GM12878 (cell line): ENCODE data around the gene CDC37L1. TPM values are rescaled to one million over a fixed set of nuclear protein-coding genes. Genes with fewer than 3 reads are reported as not detected.
A peak's percentile ranks its signal among the peaks of the same experiment; 100 is the strongest.

ENCODE experiments used
- ATAC-seq: fragments of 200-7000 bp; cut with Tn5 transposase; 3 replicates; pipeline ENCODE4 v1.9.1; 2020; ENCODE audit warnings: mild to moderate bottlenecking, moderate library complexity
- BruUV-seq: library from RNA; stranded (reverse); fragments of 400-500 nt; replicated peaks from 2 replicates; lab custom pipeline; 2021; lab: Mats Ljungman, UMichigan
- CTCF ChIA-PET: fragments of 300-600 bp; sonication (Branson Sonifier 250); formaldehyde crosslinking; extraction: SDS; loops from one replicate; lab custom pipeline; 2021; ENCODE audit warnings: inconsistent platforms; lab: Yijun Ruan, JAX
- POLR2A ChIA-PET: fragments of 350-600 bp; formaldehyde crosslinking; extraction: SDS; loops from one replicate; lab custom pipeline; 2021; ENCODE audit warnings: inconsistent platforms; lab: Charles Lee
- RAD21 ChIA-PET: fragments of 300-600 bp; sonication (Branson Sonifier 250); formaldehyde crosslinking; loops from one replicate; lab custom pipeline; 2023; ENCODE audit warnings: antibody characterized with exemption; ENCODE audit not compliant: unreplicated experiment; lab: Charles Lee
- SMC1A ChIA-PET: fragments of 300-600 bp; sonication (Branson Sonifier 250); formaldehyde crosslinking; loops from one replicate; lab custom pipeline; 2023; ENCODE audit not compliant: unreplicated experiment, uncharacterized antibody; lab: Charles Lee
- DNase-seq: peaks from one replicate; pipeline ENCODE4 v3.0.0-alpha.2; 2011; ENCODE audit warnings: low read depth, low spot score
- FAIRE-seq: peaks from 3 replicates; lab custom pipeline; 2011; peaks lifted over from hg19 to GRCh38; lab: Jason Lieb, UNC
- H2AFZ ChIP-seq: 2 replicates; pipeline ENCODE4 v1.6.0; 2011; ENCODE audit warnings: low read depth, low read length, control low read depth; ENCODE audit not compliant: control insufficient read depth
- H3K27ac ChIP-seq: 2 replicates; pipeline ENCODE4 v1.5.1; 2011; ENCODE audit warnings: control low read depth; ENCODE audit not compliant: control insufficient read depth, insufficient read depth
- H3K27me3 ChIP-seq, 2 experiments: replicated peaks in 1 of 2; 2 replicates each; pipeline versions ENCODE4 v1.6.0 to v1.6.1; 2011; ENCODE audit warnings: low read length in 1 of 2; ENCODE audit not compliant: control insufficient read depth in 2 of 2, insufficient read depth in 2 of 2
- H3K36me3 ChIP-seq, 2 experiments: 2 replicates each; pipeline ENCODE4 v1.5.1; 2011; ENCODE audit warnings: low read length in 1 of 2; ENCODE audit not compliant: control insufficient read depth in 2 of 2, insufficient read depth in 2 of 2
- H3K4me1 ChIP-seq: 2 replicates; pipeline ENCODE4 v1.6.1; 2011; ENCODE audit warnings: mild to moderate bottlenecking, low read length, moderate library complexity, mixed read lengths; ENCODE audit not compliant: control insufficient read depth, insufficient read depth
- H3K4me2 ChIP-seq: 2 replicates; pipeline ENCODE4 v1.6.0; 2011; ENCODE audit warnings: control low read depth; ENCODE audit not compliant: control insufficient read depth, insufficient read depth
- H3K4me3 ChIP-seq: fragments of 200-600 bp; sonication (generic); 2 replicates; pipeline ENCODE4 v1.5.1; 2016
- H3K79me2 ChIP-seq: 2 replicates; pipeline ENCODE4 v1.6.0; 2011; ENCODE audit warnings: low read length; ENCODE audit not compliant: control insufficient read depth, insufficient read depth
- H3K9ac ChIP-seq: 2 replicates; pipeline ENCODE4 v1.8.0; 2011; ENCODE audit warnings: low read length, control low read depth, mixed read lengths; ENCODE audit not compliant: control insufficient read depth, insufficient read depth
- H3K9me3 ChIP-seq: replicated peaks from 3 replicates; pipeline ENCODE4 v1.5.1; 2011; ENCODE audit warnings: mild to moderate bottlenecking, low read length; ENCODE audit not compliant: control insufficient read depth, insufficient read depth
- H4K20me1 ChIP-seq: 2 replicates; pipeline ENCODE4 v1.6.0; 2011; ENCODE audit not compliant: control insufficient read depth, insufficient read depth
- CHD2 ChIP-seq: IDR thresholded peaks from 2 replicates; pipeline ENCODE4 v1.6.1; 2011; ENCODE audit warnings: low read depth, low read length, improper control_type of control experiment, borderline replicate concordance
- E2F4 ChIP-seq: IDR thresholded peaks from 2 replicates; pipeline ENCODE4 v1.6.1; 2012; ENCODE audit warnings: low read depth, low read length, improper control_type of control experiment
- E2F8 ChIP-seq: fragments of 450-650 bp; IDR thresholded peaks from 2 replicates; pipeline ENCODE4 v1.6.1; 2018; ENCODE audit warnings: mild to moderate bottlenecking, low read depth, moderate library complexity; ENCODE audit not compliant: partially characterized antibody
- MEF2B ChIP-seq: fragments of 450-650 bp; IDR thresholded peaks from 2 replicates; pipeline ENCODE4 v1.6.1; 2018; ENCODE audit warnings: mild to moderate bottlenecking, moderate library complexity; ENCODE audit not compliant: partially characterized antibody, poor library complexity, severe bottlenecking
- MLLT1 ChIP-seq: fragments of 450-650 bp; IDR thresholded peaks from 2 replicates; pipeline ENCODE4 v1.6.1; 2016; ENCODE audit warnings: mild to moderate bottlenecking
- NR2C2 ChIP-seq: IDR thresholded peaks from 2 replicates; pipeline ENCODE4 v1.6.1; 2011; ENCODE audit warnings: borderline replicate concordance, low read depth; ENCODE audit not compliant: control insufficient read depth, insufficient read length
- ZBED1 ChIP-seq: IDR thresholded peaks from 2 replicates; pipeline ENCODE4 v1.6.1; 2016; ENCODE audit warnings: borderline replicate concordance
- WGBS: methylation state at CpG from one replicate; pipeline ENCODE4 v1.1.6; 2016; ENCODE audit warnings: low lambda C conversion rate; ENCODE audit not compliant: insufficient replicate concordance, insufficient coverage; ENCODE audit errors: missing lambda C conversion rate; 5-methylcytosine and 5-hydroxymethylcytosine counted together
- in situ Hi-C: fragments of 300-500 bp; cut with MboI; formaldehyde crosslinking; loops from 9 replicates; pipeline ENCODE4 v1.14.3; 2018; ENCODE audit warnings: mixed read lengths
- intact Hi-C: fragments of 100-400 bp; cut with micrococcal nuclease; formaldehyde crosslinking; loops from one replicate; pipeline ENCODE4 v1.14.2; 2022; ENCODE audit not compliant: unreplicated experiment
- polyA plus RNA-seq, 11 experiments: library from polyadenylated mRNA; depleted of rRNA in 4 of 11; unstranded in 6 of 11; stranded (reverse) in 5 of 11; fragments of >200 nt; fragmentation: Nextera tagmentation in 4 of 11; fragmentation: Illumina TruSeq in 1 of 11; extraction: Ambion mirVana in 4 of 11; extraction: Trizol in 1 of 11; gene quantifications; 1 replicate in 1 of 11; 2 replicates in 10 of 11; pipeline versions ENCODE4 v1.2.1 to v1.2.3, GENCODE V29; 2011 to 2016; ENCODE audit warnings: inconsistent platforms in 2 of 11, missing spikeins in 2 of 11, low read depth in 1 of 11
- total RNA-seq, 4 experiments: library from RNA; depleted of rRNA in 3 of 4; stranded (reverse); fragments of >200 nt in 3 of 4; fragmentation: Illumina TruSeq in 1 of 4; extraction: Trizol in 1 of 4; gene quantifications; 2 replicates each; pipeline versions ENCODE4 v1.2.1 to v1.2.3, GENCODE V29; 2013 to 2021

Gene CDC37L1
- total and polyA plus RNA-seq, 10 of the 15 experiments (the other 5 are each of a cell fraction or from before 2014, with no cell fraction given): 2.2 to 16.6 (median 8.2) TPM

- peak; percentile 13 for ATAC-seq
- H3K36me3 ChIP-seq: no peaks in the 10 kb centered on the region; a peak in 1 of 4 replicates
- in situ Hi-C loops (no loop called here), intact Hi-C loops (no loop called here)
- ChIA-PET SMC1A (no interaction called here), CTCF (interaction anchor here (1.4 kb wide), 1 partner anchor 15 kb away, joined by 3 read pairs; no protein-coding TSS in a partner anchor), RAD21 (interaction anchor here (1.0 kb wide), 1 partner anchor 14 kb away, joined by 3 read pairs; the partner anchor contains the start of gene SPATA6L), POLR2A (no interaction called here)
- no peaks in the 10 kb centered on the region for H4K20me1 ChIP-seq
- BruUV-seq: no TSS peak
- H3K4me2 ChIP-seq: peak overlapping the region; percentile 65
- H3K79me2 ChIP-seq: peaks cover 31% of the 10 kb centered on the region
- H3K9ac ChIP-seq: peak overlapping the region; percentile 98
- peak overlapping the region; percentile 76 for H3K27ac ChIP-seq
- H3K4me1 ChIP-seq: peaks cover 3% of the 10 kb centered on the region; the same call in 1 of the 2 replicates
- no peaks in the 10 kb centered on the region for H3K9me3 ChIP-seq
- DNase-seq: no peak
- FAIRE-seq: peak; percentile 83
- no peak for TF ChIP-seq ZBED1
- peak overlapping the region; percentile 82 for H2AFZ ChIP-seq
- H3K27me3 ChIP-seq: no peaks in the 10 kb centered on the region
- WGBS: 5% methylated on average over 10 of the region's 10 CpGs
- H3K4me3 ChIP-seq: peak overlapping the region; percentile 89
These were observed 780 bp downstream of the CDC37L1 start for GRCh38 chr9:4680173-4680525.

- H3K4me2 ChIP-seq: peak overlapping the region; percentile 65
- no peak overlapping the region for H2AFZ ChIP-seq
- TF ChIP-seq E2F8 (no peak), NR2C2 (no peak), MEF2B (no peak), E2F4 (no peak), MLLT1 (0 out of 2 replicates have a peak, but pooled peaks have one; percentile 8), CHD2 (no peak)
- H4K20me1 ChIP-seq: no peaks in the 10 kb centered on the region
- peaks cover 3% of the 10 kb centered on the region; the same call in 1 of the 2 replicates for H3K4me1 ChIP-seq
- in situ Hi-C loops: no loop called here
- no peak overlapping the region; the same call in 1 of the 2 replicates for H3K27ac ChIP-seq
- ChIA-PET RAD21 (interaction anchor here (0.5 to 1.0 kb wide), 2 partner anchors 14 to 53 kb away, joined by 3 read pairs; partner anchors contain the start of gene SPATA6L), SMC1A (interaction anchor here (0.7 to 2.0 kb wide), 6 partner anchors 9 to 313 kb away, joined by 3 to 5 read pairs (median 4); partner anchors contain the start of gene PLPP6), CTCF (interaction anchor here (0.7 to 1.4 kb wide), 5 partner anchors 15 to 41 kb away, joined by 3 to 4 read pairs (median 4); partner anchors contain the start of gene PLPP6), POLR2A (interaction anchor here (1.1 to 1.7 kb wide), 3 partner anchors 13 to 60 kb away, joined by 3 to 6 read pairs (median 5); no protein-coding TSS in a partner anchor)
- no peak overlapping the region; the same call in 1 of the 2 replicates for H3K9ac ChIP-seq
- peaks cover 0 to 2% of the 10 kb centered on the region in 2 experiments; a peak in 1 of 4 replicates for H3K36me3 ChIP-seq
- WGBS: 25% methylated on average over 2 of the region's 2 CpGs
- no peaks in the 10 kb centered on the region for H3K27me3 ChIP-seq
- ATAC-seq: peak; percentile 7; the same call in 1 of the 3 replicates
- H3K79me2 ChIP-seq: peaks cover 31% of the 10 kb centered on the region
- no TSS peak for BruUV-seq
- H3K4me3 ChIP-seq: peak overlapping the region; percentile 89
- no peak for FAIRE-seq
- intact Hi-C loops: loop anchor here (1.0 kb wide), 1 partner anchor 9 kb away; no protein-coding TSS in a partner anchor
- no peaks in the 10 kb centered on the region for H3K9me3 ChIP-seq
- DNase-seq: no peak
These were observed 1.4 kb downstream of the CDC37L1 start for GRCh38 chr9:4680750-4681149.
